Keratinocyte (primary cell): ENCODE data around the gene PDE11A. TPM values are rescaled to one million over a fixed set of nuclear protein-coding genes. Genes with fewer than 3 reads are reported as not detected.

ENCODE experiments used
- DNase-seq: peaks from one replicate; pipeline ENCODE4 v3.0.0-alpha.2; 2011; ENCODE audit warnings: low read depth, missing footprints, low spot score
- FAIRE-seq: peaks from 2 replicates; lab custom pipeline; 2011; peaks lifted over from hg19 to GRCh38; lab: Jason Lieb, UNC
- H2AFZ ChIP-seq: 2 replicates; pipeline ENCODE4 v1.6.0; 2012; ENCODE audit warnings: low read length, control low read depth, inconsistent platforms; ENCODE audit not compliant: control insufficient read depth
- H3K27ac ChIP-seq: 2 replicates; pipeline ENCODE4 v1.5.1; 2011; ENCODE audit warnings: low read length; ENCODE audit not compliant: control insufficient read depth, insufficient read depth
- H3K27me3 ChIP-seq: 3 replicates; pipeline ENCODE4 v1.6.0; 2011; ENCODE audit warnings: low read length; ENCODE audit not compliant: control insufficient read depth, insufficient read depth; ENCODE audit errors: extremely low read depth
- H3K36me3 ChIP-seq, 2 experiments: 2 replicates in 1 of 2; 3 replicates in 1 of 2; pipeline ENCODE4 v1.5.1; 2011; ENCODE audit warnings: low read length in 2 of 2, mild to moderate bottlenecking in 1 of 2; ENCODE audit not compliant: control insufficient read depth in 2 of 2, insufficient read depth in 2 of 2; ENCODE audit errors: extremely low read depth in 1 of 2
- H3K4me1 ChIP-seq: 3 replicates; pipeline ENCODE4 v1.5.1; 2011; ENCODE audit warnings: low read length; ENCODE audit not compliant: control insufficient read depth, insufficient read depth; ENCODE audit errors: extremely low read depth
- H3K4me2 ChIP-seq: 3 replicates; pipeline ENCODE4 v1.6.0; 2011; ENCODE audit warnings: low read depth, low read length; ENCODE audit not compliant: control insufficient read depth, insufficient read depth; ENCODE audit errors: extremely low read depth
- H3K4me3 ChIP-seq, 3 experiments: fragments of 200-600 bp in 1 of 3; sonication (generic) in 1 of 3; 2 replicates in 2 of 3; 3 replicates in 1 of 3; pipeline ENCODE4 v1.5.1; 2011 to 2016; ENCODE audit warnings: low read length in 3 of 3, mild to moderate bottlenecking in 3 of 3, control low read depth in 2 of 3, inconsistent platforms in 1 of 3, low read depth in 1 of 3, mixed read lengths in 1 of 3, mixed run types in 1 of 3, moderate library complexity in 1 of 3; ENCODE audit not compliant: control insufficient read depth in 2 of 3, insufficient read depth in 2 of 3; ENCODE audit errors: extremely low read depth in 1 of 3
- H3K79me2 ChIP-seq: 2 replicates; pipeline ENCODE4 v1.6.0; 2012; ENCODE audit warnings: low read length; ENCODE audit not compliant: control insufficient read depth, insufficient read depth
- H3K9ac ChIP-seq: 3 replicates; pipeline ENCODE4 v1.6.0; 2011; ENCODE audit warnings: low read length; ENCODE audit not compliant: control insufficient read depth, insufficient read depth; ENCODE audit errors: extremely low read depth
- H3K9me1 ChIP-seq: 3 replicates; pipeline ENCODE4 v1.6.0; 2011; ENCODE audit warnings: low read length; ENCODE audit not compliant: control insufficient read depth, insufficient read depth; ENCODE audit errors: extremely low read depth
- H3K9me3 ChIP-seq: 2 replicates; pipeline ENCODE4 v1.5.1; 2012; ENCODE audit warnings: low read depth, low read length; ENCODE audit not compliant: control insufficient read depth
- H4K20me1 ChIP-seq: 3 replicates; pipeline ENCODE4 v1.6.0; 2011; ENCODE audit warnings: low read length; ENCODE audit not compliant: control insufficient read depth, insufficient read depth; ENCODE audit errors: extremely low read depth
- EZH2 ChIP-seq: IDR thresholded peaks from one replicate; pipeline ENCODE4 v1.6.1; 2012; ENCODE audit warnings: inconsistent platforms, mild to moderate bottlenecking, low read length, moderate library complexity
- dilution Hi-C: fragments of 300-500 bp; cut with MboI; formaldehyde crosslinking; loops from one replicate; pipeline ENCODE4 v1.7.0; 2020; ENCODE audit warnings: low sequenced_read_pairs; ENCODE audit not compliant: extremely low pct_ligation_motif_present
- polyA plus RNA-seq, 5 experiments: library from polyadenylated mRNA; depleted of rRNA in 3 of 5; stranded (reverse) in 3 of 5; stranded (forward) in 1 of 5; unstranded in 1 of 5; fragments of >200 nt; gene quantifications; 1 replicate in 1 of 5; 2 replicates in 3 of 5; 3 replicates in 1 of 5; pipeline versions ENCODE4 v1.2.1 to v1.2.3, GENCODE V29; 2011 to 2012; ENCODE audit warnings: missing spikeins in 2 of 5, low read depth in 1 of 5, low replicate concordance in 1 of 5
- TF ChIP-seq, protein P1 (sequence below), 3 experiments: IDR thresholded peaks in 1 of 3; conservative IDR thresholded peaks in 1 of 3; optimal IDR thresholded peaks in 1 of 3; 2 replicates in 2 of 3; 3 replicates in 1 of 3; pipeline versions ENCODE3 to v1.5.1; 2011; ENCODE audit warnings: low read length in 3 of 3, mild to moderate bottlenecking in 3 of 3, moderate library complexity in 2 of 3, control low read depth in 1 of 3, inconsistent platforms in 1 of 3; ENCODE audit not compliant: insufficient read depth in 2 of 3; ENCODE audit errors: extremely low read depth in 1 of 3

The PDE11A gene
- polyA plus RNA-seq, 1 donor (not counting 4 experiments of a cell fraction or from before 2014, with no cell fraction given): 0.01 TPM

GRCh38 chr2:177872286-177872685, 200.3 kb downstream of the PDE11A start:
- DNase-seq: no peak
- H3K4me3 ChIP-seq: no peak overlapping the region
- no peaks in the 10 kb centered on the region for H4K20me1 ChIP-seq
- H3K9me3 ChIP-seq: no peaks in the 10 kb centered on the region
- H3K79me2 ChIP-seq: no peaks in the 10 kb centered on the region
- no peak overlapping the region for H3K4me2 ChIP-seq
- no peaks in the 10 kb centered on the region for H3K4me1 ChIP-seq
- no peak overlapping the region for H3K27ac ChIP-seq
- no peaks in the 10 kb centered on the region for H3K36me3 ChIP-seq
- dilution Hi-C loops: no loop called here
- no peak overlapping the region for H2AFZ ChIP-seq
- no peak overlapping the region for H3K9ac ChIP-seq
- FAIRE-seq: no peak
- no peaks in the 10 kb centered on the region for H3K9me1 ChIP-seq
- TF ChIP-seq EZH2: no peak
- TF ChIP-seq, protein P1, sequence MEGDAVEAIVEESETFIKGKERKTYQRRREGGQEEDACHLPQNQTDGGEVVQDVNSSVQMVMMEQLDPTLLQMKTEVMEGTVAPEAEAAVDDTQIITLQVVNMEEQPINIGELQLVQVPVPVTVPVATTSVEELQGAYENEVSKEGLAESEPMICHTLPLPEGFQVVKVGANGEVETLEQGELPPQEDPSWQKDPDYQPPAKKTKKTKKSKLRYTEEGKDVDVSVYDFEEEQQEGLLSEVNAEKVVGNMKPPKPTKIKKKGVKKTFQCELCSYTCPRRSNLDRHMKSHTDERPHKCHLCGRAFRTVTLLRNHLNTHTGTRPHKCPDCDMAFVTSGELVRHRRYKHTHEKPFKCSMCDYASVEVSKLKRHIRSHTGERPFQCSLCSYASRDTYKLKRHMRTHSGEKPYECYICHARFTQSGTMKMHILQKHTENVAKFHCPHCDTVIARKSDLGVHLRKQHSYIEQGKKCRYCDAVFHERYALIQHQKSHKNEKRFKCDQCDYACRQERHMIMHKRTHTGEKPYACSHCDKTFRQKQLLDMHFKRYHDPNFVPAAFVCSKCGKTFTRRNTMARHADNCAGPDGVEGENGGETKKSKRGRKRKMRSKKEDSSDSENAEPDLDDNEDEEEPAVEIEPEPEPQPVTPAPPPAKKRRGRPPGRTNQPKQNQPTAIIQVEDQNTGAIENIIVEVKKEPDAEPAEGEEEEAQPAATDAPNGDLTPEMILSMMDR (optimal IDR thresholded peaks at IDR 0.05 in 1 of 3, IDR thresholded peaks at IDR 0.05 in 1 of 3, conservative IDR thresholded peaks at IDR 0.05 in 1 of 3; ENCODE audit: extremely low read depth in 1 of 3, insufficient read depth in 2 of 3, low read length in 3 of 3): no peak
- H3K27me3 ChIP-seq: no peaks in the 10 kb centered on the region

DNA sequence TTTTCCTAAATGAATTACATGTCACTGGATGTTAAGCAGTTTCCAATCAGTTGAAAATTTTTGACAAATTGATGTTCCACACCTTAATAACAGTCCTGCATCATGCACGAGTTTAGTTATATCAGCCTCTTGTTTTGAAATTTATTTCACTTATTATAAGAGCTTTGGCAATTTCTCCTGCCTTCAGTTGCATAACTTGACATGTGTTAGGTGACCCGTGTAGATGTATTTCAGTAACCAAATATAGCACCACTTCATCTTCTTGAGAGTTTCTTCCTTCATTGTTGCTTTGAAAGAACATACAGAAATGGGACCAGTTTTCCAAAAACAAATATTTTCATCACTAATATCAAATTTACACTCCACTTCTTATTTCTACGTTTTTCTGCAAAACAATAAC, 202.7 kb downstream of the PDE11A start:
- dilution Hi-C loops: no loop called here
- DNase-seq (no peak), FAIRE-seq (no peak)
- Histone ChIP-seq H3K79me2 (no peaks in the 10 kb centered on the region), H3K27ac (no peak overlapping the region), H3K27me3 (no peaks in the 10 kb centered on the region), H3K9me3 (no peaks in the 10 kb centered on the region), H2AFZ (no peak overlapping the region), H3K4me2 (no peak overlapping the region), H3K36me3 (no peaks in the 10 kb centered on the region), H4K20me1 (no peaks in the 10 kb centered on the region), H3K9ac (no peak overlapping the region), H3K4me3 (no peak overlapping the region), H3K9me1 (no peaks in the 10 kb centered on the region), H3K4me1 (no peaks in the 10 kb centered on the region)
- no peak for TF ChIP-seq EZH2
- TF ChIP-seq, protein P1 (optimal IDR thresholded peaks at IDR 0.05 in 1 of 3, IDR thresholded peaks at IDR 0.05 in 1 of 3, conservative IDR thresholded peaks at IDR 0.05 in 1 of 3; ENCODE audit: extremely low read depth in 1 of 3, insufficient read depth in 2 of 3, low read length in 3 of 3): no peak
